ENCODE measurements around the gene TAS2R40. TPM values are rescaled to one million over a fixed set of nuclear protein-coding genes. Genes with fewer than 3 reads are reported as not detected.

Gene TAS2R40
- total RNA-seq, 4 donors from 2014 or later: not detected

DNA sequence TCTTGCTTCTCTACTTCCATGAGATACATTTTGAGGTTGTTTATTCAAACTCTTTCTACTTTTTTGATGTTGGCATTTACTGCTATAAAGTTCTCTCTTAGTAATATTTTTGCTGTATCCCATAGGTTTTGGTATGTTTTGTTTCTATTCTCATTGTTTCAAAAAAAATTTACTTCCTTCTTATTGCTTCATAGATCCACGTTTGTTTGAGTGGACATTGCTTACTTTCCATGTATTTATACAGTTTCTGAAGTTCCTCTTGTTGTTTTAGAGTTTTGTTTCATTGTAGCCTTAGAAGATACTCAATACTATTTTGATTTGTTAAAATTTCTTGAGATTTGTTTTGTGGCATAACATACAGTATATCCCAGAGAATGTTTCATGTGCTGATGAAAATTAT, 13.7 kb downstream of the TAS2R40 start:
- H3K4me3 ChIP-seq: no peak overlapping the region
- no peaks in the 10 kb centered on the region for H3K4me1 ChIP-seq
- no peak for DNase-seq
- H3K9me3 ChIP-seq: peaks cover 0 to 7% (median 0%) of the 10 kb centered on the region in 4 donors
- no peak overlapping the region for H3K27ac ChIP-seq
- TF ChIP-seq POLR2A (IDR thresholded peaks at IDR 0.05) (no peak), CTCF (IDR thresholded peaks at IDR 0.05) (no peak)
- no peaks in the 10 kb centered on the region for H3K27me3 ChIP-seq
- no peaks in the 10 kb centered on the region for H3K36me3 ChIP-seq

GRCh38 chr7:143236408-143236990, 14.7 kb downstream of the TAS2R40 start:
- no peak overlapping the region for H3K4me3 ChIP-seq
- TF ChIP-seq CTCF (IDR thresholded peaks at IDR 0.05): no peak
- no peak for TF ChIP-seq POLR2A (IDR thresholded peaks at IDR 0.05)
- no peak for DNase-seq
- peaks cover 0 to 7% (median 0%) of the 10 kb centered on the region in 4 donors for H3K9me3 ChIP-seq
- H3K4me1 ChIP-seq: peaks cover 0 to 4% (median 0%) of the 10 kb centered on the region in 4 donors
- no peaks in the 10 kb centered on the region for H3K27me3 ChIP-seq
- H3K27ac ChIP-seq: no peak overlapping the region
- H3K36me3 ChIP-seq: no peaks in the 10 kb centered on the region

DNA sequence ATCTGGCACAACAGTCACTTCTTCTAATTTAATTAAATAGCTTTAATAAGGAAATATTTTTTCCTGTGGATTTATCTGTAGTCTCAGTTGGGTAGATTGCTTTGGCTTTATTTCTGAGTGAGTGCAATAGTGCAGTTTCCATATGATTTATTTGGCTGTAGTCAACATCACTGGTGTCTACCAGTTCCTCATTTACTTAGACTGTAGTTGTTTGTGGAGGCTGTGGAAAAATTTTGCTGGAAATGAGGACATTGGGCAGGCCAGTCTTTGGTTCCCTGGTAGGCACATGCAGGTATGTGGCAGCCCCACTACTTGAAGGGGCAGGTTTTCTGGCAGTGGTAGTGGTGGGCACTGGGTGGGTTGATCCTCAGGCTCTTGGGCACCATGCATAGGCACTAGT, 15.5 kb downstream of the TAS2R40 start:
- Histone ChIP-seq H3K4me3 (no peak overlapping the region), H3K36me3 (no peaks in the 10 kb centered on the region), H3K27ac (peak overlapping the region in 1 of 4 donors; percentile 53), H3K27me3 (no peaks in the 10 kb centered on the region), H3K4me1 (peaks cover 0 to 4% (median 0%) of the 10 kb centered on the region in 4 donors), H3K9me3 (peaks cover 0 to 7% (median 0%) of the 10 kb centered on the region in 4 donors)
- DNase-seq: no peak
- TF ChIP-seq POLR2A (IDR thresholded peaks at IDR 0.05): no peak
- no peak for TF ChIP-seq CTCF (IDR thresholded peaks at IDR 0.05)

DNA sequence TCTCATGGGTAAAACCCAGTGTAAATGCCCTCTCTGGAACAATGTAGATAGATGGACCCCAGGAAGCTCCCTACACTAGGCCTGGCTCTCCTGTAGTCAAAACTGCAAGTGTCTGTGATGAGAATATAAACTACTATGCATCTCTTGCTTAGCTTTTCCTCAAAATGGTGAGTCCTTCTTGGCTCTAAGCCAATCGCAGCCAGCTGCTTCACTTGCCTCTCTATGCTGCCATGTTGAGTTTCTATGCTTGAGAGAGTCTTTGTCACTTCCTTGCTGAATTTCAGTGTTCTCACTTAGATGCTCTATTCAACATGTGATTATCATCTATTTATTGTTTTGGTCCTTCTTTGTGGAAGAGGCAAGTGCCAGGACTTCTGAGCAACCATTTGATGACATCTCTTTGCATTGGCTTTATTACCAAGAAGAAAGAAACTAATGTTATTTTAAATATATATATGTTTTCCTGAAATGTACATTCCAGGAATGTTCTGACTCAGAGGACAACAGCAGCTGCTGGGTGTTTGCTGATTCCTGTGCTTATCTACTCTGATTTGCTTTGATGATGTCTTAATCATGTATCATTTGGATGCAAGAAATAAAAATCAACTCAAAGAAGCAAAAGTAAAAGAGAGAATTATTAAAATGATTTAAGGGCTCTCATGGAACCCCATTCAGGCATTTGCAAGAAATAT, 16.6 kb downstream of the TAS2R40 start:
- TF ChIP-seq CTCF (IDR thresholded peaks at IDR 0.05): no peak
- TF ChIP-seq POLR2A (IDR thresholded peaks at IDR 0.05): no peak
- no peak overlapping the region for H3K4me3 ChIP-seq

DNA sequence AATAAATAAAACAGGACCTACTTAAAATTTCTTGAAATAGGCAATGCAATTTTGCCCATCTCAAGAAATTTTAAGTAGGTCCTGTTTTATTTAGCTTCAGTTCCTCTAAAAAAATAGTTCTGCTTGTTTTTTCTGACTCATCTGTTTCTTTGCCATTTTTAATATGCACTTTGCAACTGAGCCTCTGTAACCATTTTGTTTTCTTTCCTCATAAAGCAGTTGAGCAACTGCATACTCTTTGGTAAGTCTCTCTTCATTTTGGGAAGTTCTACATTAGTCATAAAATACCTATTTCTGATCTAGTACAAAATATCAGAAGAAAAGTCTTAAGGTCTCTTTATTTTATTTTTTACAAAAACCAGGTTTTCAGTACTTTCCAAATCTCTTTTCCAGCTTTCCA, 18.0 kb downstream of the TAS2R40 start:
- Histone ChIP-seq H3K9me3 (peaks cover 0 to 7% (median 0%) of the 10 kb centered on the region in 4 donors), H3K4me1 (peaks cover 0 to 20% (median 0%) of the 10 kb centered on the region in 4 donors), H3K36me3 (no peaks in the 10 kb centered on the region), H3K27me3 (no peaks in the 10 kb centered on the region), H3K4me3 (no peak overlapping the region), H3K27ac (no peak overlapping the region)
- TF ChIP-seq CTCF (IDR thresholded peaks at IDR 0.05) (no peak), POLR2A (IDR thresholded peaks at IDR 0.05) (no peak)
- DNase-seq: no peak

More for the DNA sequence above, 16.6 kb downstream of the TAS2R40 start:
- H3K4me1 ChIP-seq: peaks cover 0 to 8% (median 0%) of the 10 kb centered on the region in 4 donors
- DNase-seq: no peak
- peaks cover 0 to 7% (median 0%) of the 10 kb centered on the region in 4 donors for H3K9me3 ChIP-seq
- H3K27me3 ChIP-seq: no peaks in the 10 kb centered on the region
- H3K27ac ChIP-seq: peak overlapping the region in 1 of 4 donors; percentile 53
- no peaks in the 10 kb centered on the region for H3K36me3 ChIP-seq
